ENCODE data around the gene UBE2V1.
A peak's percentile ranks its signal among the peaks of the same experiment; 100 is the strongest.
"Not testable (repeated sequence)": the region's sequence is repeated elsewhere in the genome, so short reads cannot be mapped to it uniquely, and the experiment has no call there.

Gene UBE2V1

DNA sequence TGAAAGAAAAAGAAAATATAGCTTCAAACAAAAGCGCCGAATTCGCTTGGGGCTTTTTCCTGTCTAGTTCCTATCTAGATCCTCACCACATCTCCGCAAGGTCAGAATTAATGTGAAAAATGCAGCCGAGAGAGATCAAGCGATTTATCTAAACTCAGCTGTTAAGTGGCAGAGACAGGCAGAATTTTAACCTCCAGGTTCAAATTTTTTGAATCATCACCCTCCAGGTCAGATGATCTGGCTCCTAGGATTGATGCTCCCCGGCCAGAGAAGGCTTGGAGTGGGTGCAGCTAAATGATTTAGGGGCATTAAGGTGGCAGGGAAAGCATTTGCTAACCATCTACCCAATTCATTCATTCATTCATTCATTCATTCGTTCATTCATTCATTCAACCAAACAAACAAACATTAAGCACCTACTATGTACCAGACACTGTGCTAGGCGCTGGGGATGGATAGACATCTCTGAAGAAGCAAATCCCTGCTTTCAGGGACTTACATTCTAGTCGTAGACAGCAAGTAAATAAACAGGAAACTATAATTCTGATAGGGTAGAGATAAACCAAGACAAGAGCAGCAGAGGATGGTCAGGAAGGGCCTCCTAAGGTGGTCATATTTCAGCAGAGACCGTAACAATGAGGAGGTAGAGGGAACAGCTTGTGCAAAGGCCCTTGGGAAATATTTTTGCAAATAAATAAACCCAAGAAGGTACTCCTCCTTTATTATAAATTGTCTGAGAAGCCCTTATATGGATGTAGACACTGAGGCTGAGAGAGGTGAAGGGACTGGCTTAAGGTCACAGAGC is 672 bp upstream of the UBE2V1 start:
- no peak for DNase-seq

DNA sequence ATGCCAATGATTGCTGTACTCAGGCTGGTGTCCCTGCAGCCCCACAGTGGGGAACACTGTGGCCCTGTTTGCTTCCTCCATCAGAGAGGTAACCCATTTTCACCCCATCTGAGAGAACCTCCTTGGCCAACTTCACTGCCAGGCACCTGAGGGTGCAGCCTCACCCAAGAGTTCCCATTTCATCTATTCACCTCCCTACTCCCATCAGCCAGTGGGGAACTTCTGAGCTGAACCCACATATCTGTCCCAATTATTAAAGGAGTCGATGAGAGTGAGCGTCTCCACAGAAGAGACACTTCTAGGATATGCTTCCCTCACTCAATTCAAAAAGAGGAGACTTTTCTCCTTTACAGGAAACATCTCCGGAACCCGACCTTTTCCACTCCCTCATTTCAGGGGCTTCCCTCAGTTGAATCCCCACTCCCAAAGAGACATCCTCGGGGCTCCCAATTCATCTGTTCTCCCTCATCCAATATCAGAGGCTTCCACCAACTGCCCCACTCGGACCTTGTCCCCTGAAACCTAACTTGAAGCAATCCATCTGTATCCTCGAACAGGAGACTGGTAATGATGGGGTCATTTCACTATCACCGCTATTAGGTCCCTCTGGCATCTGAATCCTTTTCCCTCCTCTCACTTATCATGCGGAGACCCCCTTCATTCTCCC is 988 bp downstream of the UBE2V1 start:
- no peak for DNase-seq

DNA sequence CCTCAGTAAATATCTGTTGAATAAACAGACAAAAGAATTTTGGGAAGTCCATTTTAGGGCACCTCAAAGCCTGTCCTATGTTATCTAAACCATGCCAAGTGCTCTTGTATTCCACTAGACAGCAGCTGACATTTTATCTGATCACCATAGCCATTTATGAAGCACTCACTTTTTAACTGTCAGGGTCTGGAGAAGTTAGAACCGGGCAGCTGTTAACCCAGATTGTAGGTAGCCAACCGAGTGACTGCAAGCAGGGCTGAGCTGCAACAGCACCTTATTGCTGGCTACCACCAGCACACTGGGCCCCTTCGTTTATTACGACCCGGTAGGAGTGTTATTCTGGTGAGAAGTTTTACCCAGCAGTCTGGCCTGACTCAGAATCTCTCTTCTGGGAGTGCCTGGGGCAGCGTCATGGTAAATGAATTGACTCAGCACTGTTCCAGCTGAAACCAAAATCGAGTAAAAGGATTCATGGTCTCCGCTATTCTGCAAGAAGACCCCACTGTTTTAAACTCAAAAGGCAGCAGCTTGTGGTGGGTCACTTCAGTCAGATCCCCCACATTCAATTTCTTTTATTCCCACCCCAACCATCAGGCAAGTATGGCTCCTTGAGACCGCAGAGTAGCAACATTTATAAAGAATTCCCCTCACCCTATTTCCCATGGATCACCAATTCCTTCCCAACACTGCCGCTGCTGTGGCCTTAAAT is 1.7 kb downstream of the UBE2V1 start:
- DNase-seq, result peak; percentile 68

DNA sequence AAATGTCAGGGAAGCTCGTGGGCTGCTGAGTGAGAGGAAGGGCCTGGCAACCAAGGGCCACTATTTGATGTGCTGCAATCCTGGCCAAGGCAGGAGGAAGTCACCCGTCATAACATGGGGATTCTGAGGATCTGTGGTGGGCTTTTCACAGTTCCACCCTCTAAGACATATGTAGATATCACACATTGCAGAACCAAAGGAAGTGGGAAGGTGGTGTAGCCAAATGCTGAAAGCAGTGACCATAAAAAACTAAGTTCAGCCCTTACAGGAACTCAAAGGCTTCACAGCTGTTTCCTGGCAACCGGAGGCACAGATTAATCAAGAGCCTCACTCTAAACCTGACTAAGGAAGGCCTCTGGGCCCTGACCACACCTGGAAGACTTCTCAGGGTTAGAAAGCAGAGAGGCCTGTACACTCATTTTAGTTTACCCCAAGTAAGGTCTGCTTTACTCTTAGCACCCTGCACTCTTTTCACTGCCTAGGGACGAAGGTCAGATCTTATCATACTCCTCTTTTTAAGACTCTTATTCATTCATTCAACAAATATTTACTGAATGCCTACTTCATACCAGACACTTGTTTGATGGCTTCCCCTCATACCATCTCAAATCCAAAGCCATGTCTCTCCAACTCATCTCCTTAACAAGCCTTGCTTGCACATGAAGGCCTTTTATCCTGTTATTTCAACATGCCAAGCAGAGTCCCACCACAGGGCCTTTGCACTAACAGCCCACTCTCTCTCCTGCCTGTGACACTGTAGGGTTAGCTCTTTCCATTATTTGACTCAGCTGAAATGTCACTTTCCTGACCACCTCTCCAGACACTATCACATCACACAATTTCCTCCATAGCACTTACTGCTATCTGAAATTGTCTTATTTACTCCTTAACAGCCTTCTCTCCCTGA is 2.6 kb downstream of the UBE2V1 start:
- peak; percentile 62 for DNase-seq

DNA sequence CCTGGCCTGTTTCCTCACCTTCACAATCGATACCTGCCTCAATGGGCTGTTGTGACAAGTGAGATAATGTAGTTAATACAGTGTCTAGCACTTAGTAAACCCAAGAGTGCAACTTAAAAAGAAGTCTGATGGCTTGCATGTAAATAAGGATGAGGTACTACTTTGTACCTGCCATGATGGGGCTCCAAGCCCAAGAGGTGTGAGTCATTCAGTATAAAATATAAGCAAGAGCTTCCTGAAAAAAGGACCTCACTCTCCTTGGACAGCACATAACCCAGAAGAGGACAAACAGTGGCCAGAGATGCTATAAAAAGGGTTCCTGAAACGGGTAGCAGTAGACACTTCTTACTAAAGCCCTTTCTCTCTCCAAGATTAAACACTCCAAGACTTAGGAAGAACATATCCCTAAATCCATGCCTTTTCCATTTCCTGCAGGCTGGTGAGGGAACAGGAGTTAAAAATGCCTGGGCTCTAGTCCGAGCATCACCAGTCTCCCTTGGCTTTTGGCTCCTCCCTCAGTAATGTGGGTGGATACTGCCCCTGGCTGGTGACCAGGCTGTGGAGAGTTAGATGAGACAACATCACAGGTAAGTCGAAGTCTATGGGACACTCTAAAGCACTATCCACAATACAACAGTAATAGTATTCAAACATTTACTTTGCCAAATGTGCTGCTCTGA is 4.3 kb downstream of the UBE2V1 start:
- DNase-seq, result no peak

DNA sequence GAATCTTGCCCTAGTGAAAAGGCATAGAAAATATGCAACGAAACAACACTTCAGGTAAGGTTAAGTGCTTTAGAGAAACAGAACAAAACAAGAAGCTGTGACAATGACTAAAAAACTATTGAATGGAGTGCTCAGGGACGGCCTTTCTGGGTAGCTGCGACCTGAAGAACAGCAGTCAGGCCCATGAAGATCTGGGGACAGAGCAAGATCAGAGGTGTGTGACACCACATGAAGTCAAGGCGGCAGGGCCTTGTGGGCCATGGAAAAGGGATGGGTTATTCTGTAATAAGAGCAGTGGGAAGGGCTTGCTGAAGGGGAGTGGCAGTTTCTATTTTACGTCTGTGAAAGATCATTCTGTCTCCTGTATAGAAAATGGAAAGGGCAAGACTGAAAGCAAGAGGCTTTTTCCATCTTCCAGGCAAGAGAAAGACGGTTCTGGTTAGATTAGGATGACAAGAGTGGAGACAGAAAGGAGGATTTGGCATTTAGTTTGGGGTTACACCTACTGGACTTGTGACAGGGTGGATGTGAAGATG is 5.1 kb downstream of the UBE2V1 start:
- no peak for DNase-seq

DNA sequence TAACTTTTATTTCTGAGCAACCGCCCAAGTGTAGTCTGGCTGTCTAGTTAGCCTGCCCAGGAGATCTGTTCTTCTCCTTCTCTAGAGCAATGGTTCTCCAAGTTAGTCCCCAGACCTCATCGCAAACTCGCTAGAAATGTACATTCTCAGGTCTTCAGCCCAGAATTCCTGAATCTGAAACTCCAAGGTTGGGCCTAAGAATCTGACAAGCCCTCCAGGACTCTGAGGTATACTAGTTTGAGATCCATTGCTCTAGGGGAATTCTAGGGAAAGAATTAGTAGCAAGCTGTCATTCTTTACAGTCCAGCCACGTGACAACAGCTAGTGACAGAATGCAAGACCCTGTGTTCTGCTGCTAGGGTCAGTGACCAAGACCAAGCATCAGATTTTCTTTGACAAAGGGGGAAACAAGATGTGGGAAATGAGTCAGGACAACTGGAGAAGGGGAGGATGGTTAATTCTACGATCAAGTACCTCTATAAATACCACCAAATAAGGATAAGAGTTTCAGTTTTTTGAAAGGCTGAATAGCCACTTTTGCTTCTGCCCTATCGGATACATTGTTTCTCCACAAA is 5.8 kb downstream of the UBE2V1 start:
- no peak for DNase-seq

DNA sequence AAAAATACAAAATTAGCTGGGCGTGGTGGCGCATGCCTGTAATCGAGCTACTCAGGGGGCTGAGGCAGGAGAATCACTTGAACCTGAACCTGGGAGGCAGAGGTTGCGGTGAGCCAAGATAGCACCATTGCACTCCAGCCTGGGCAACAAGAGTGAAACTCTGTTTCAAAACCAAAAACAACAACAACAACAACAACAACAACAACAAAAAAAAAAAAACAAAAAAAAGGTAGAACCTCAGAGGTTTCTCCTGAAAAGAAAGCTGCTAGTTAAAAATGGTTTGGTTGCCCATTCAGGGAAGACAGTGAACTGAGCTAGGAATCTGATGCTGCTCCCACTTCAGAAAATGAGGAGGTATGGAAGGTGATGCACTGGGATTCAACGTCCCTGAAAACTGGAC is 6.3 kb downstream of the UBE2V1 start:
- not testable (repeated sequence) for DNase-seq

DNA sequence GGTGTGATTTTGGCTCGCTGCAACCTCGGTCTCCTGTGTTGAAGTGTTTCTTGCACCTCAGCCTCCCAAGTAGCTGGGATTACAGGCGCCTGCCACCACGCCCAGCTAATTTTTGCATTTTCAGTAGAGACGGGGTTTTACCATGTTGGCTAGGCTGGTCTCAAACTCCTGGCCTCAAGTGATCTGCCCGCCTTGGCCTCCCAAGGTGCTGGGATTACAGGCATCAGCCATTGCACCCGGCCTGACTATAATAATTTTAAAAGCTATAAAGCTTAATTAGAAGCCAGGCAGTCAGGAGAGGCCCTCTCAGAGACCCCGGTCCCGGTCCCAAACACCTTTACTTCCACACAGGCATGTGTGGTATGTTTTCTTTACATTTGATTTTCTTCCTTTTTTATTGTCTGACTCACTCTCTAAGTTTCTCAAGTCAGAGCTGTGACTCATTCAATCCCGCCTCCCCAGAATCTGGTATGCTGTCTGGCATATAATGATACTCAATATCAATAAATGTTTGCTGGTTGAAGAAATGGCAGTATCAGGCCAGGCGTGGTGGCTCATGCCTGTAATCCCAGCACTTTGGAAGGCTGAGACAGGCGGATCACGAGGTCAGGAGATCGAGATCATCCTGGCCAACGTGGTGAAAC is 9.4 kb downstream of the UBE2V1 start:
- peak; percentile 46 for DNase-seq

DNA sequence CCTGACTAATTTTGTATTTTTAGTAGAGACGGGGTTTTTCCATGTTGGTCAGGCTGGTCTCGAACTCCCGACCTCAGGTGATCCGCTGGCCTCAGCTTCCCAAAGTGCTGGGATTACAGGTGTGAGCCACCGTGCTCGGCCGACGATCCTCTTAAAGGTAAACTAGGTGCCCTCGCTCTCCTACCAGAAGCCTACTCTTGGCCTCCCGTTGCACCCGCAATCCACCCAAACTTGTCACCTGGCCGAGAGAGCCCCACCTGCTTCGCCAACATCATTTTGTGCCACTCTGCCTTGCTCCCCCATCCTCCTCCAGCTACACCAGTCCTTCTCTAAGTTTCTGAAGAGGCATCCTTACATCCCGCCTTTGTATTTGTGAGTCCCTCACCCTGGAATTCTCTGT is 10.4 kb downstream of the UBE2V1 start:
- DNase-seq, result not testable (repeated sequence)

DNA sequence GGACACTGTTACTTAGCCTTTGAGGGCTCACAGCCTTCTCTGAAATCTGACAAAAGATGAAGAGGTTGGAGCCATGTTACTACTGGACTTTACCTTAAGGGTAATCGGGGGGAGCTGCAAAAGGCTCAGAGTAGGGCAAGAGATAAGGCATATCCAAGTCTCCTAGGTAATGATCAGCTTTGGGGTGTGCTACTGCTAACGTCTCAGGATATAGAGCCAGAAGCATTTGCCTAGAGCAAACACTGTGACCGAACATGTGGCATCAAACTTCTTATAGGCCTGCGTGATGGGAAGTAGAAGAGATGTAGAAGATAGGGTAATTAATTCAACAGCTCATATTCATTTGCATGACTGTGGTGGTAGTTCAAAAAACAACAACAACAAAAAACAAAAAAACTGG is 11.1 kb downstream of the UBE2V1 start:
- DNase-seq, result no peak

DNA sequence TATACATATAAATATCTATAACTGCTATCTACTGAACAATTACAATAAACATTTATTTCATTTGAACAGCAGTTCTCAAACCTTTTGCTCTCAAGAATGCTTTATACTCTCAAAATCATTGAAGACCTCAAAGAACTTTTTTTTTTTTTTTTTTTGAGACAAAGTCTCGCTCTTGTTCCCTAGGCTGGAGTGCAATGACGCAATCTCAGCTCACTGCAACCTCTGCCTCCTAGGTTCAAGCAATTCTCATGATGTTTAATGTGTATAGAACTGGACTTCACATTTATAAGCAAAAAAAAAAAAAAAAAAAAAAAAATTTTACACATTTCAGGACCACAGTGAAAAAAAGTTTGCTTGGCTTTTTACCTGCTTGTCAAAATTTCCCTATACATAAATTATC is 11.7 kb downstream of the UBE2V1 start:
- DNase-seq, result no peak

DNA sequence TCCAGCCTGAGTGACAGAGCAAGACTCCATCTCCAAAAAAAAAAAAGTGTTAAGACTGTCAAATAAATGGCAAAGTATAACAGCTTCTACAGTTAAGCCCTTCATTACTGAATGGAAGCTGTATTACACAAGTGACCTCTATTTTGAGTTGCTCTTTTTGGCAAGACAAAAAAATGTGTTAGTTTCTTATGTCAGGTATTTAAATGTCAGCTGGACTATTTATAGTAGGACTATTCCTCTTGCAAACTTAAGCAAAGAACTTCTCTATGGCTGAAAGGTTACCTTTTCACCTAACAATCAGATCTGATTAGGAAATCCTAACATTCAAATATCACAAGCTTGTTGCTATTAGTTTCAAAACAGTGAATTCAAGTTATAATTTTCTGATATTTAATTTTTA is 12.4 kb downstream of the UBE2V1 start:
- DNase-seq, result no peak

DNA sequence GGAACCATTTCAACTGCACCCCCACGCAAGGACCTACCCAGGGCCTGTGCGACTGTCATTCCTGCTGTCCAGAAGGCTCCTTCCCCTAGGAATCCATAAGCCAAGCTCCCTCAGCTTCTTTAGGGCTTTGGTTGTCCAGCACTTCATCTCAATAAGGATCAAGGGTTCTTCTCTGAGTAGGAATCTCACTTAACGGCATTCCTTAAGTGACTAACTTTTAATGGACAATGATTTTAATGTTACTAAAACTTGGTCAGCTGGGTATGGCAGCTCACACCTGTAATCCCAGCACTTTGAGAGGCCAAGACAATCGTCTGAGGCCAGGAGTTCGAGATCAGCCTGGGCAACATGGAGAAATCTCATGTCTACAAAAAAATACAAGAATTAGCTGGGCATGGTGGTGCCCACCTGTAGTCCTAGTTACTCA is 13.4 kb downstream of the UBE2V1 start:
- no peak for DNase-seq

DNA sequence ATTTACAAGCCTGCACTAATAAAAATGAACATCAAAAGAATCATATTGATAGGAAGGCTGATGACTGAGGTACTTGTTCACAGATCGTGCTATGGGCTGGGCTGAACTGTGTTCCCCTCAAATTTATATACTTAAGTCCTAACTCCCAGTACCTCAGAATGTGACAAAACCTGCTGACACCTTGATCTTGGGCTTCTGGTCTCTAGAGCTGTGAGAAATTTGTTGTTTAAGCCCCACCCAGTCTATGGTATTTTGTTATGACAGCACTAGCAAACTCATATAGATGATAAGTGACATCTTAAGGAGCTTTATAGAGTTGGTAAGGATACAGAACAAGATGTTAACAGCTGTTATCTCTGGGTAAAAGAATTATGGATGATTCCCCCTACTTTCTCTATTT is 13.8 kb downstream of the UBE2V1 start:
- DNase-seq, result no peak

DNA sequence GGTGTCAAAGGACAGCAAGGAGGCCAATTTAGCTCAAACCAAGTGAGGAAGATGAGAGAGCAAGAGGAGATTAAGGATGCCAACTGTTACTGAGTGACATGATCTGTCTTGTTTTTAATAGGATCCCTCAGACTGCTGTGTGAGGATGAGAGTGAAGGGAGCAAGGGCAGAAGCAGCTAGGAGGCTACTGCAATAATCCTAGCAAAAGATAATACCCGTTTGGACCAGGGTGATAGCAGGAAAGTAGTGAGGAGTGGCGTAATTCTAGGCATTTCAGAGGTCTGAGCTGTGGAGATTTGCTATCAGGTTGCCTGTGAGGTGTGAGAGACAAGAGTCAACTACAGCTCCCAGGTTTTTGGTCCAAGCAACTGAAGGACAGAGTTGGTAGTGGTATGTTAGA is 14.7 kb downstream of the UBE2V1 start:
- DNase-seq, result no peak

DNA sequence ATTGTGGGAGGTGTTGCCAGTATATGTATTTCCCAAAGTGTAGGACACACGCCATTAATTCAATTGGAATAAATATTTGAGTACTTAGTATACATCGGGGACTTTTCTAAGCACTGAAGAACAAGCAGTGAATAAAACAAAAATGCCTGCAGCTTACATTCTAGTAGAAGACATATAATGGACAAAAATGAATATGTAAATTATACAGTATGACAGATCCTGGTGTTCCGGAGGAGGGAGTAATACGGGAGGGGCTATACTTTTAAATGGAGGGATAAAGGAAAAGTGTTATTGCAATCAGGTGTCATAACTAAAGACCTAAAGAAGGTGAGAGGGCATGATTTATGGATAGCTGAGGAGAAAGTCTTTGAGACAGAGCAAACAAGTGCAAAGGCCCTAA is 15.1 kb downstream of the UBE2V1 start:
- DNase-seq, result no peak

DNA sequence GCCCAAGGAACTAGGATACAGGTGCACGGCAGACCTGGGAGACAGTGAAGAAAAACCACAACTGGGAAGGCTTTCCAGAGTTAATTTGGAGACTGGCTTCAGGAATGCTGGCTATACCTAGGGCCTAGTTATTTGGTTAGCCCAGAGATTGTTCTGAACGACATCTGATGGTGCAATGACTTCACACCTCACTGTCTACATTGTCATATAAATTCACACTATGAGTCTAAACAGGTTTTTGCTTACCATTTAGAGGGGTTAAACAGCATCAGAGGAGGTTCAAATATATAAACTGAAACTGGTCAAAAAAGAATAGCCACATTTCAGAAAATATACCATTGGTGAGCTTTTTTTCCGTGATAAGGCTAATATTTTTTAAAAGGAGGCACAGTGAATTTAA is 16.7 kb downstream of the UBE2V1 start:
- DNase-seq, result no peak

DNA sequence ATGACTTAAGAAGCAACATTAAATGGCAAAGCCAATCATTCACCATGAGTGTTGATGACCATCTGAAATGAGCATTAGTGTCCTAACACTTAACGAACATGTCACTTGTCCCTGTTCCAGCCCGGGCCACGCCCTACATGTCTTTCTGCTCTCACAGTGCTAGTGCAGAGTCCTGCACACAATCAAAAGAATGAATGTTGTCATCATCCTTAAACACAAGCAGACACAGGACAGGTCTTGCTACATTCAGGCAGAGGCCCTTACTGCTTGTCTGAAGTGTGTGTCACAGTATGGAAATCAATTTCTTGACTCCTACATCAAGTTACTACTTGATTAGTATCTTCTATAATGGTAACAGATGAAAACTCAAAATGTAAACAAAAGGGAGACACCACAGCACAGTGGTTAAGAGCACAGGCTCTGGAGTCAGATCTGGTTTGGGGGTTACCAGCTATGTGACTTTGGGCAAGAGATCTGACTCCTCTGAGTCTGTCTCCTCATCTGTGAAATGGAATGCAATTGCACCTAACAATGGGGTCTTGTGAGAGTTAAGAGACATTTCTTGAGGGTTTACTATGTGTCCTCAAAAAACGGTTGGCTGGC is 17.4 kb downstream of the UBE2V1 start:
- no peak for DNase-seq

DNA sequence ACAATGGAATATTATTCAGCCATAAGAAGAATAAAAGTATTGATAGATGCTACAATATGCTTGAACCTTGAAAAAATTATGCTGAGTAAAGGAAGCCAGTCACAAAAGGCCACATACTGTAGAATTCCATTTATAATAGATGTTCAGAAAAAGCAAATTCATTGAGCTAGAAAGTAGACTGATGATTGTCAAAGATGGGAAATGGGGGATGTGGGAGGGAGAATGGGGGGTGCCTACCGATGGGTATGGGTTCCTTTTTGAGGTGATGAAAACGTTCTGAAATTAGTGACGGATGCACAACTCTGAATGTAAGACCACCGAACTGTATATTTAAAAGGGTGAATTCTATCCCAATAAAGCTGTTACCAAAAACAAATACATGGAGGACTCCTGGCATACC is 18.4 kb downstream of the UBE2V1 start:
- DNase-seq, result no peak

DNA sequence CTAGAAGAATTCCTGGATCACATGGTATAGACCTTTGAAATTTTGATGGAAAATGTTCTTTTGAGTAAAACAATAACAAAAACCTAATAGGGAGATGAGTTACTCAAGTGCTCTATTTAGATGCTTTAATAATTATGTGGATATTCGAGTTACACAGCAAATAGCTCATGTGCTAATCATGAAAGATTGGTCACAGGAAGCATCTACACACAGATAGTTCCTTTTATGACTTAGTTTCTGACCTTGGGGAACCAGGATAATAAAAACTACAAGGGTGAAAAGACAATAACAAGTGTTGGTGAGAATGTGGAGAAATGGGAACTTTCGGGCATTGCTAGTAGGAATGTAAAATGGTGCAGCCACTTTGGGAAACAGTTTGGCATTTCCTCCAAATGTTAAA is 19.7 kb downstream of the UBE2V1 start:
- no peak for DNase-seq

Data from stimulated activated CD4-positive, alpha-beta T cell treated with anti-CD3 and anti-CD28 coated beads, Interleukin-1b, Interleukin-23, amount 100 ng/mL, for 48 hours (primary cell).